Bronchial epithelial cell (primary cell): ENCODE measurements around the gene TMEM132D. TPM values are rescaled to one million over a fixed set of nuclear protein-coding genes. Genes with fewer than 3 reads are reported as not detected.

Source experiments
- DNase-seq: peaks from one replicate; pipeline ENCODE4 v3.0.0-alpha.2; 2010; ENCODE audit warnings: low read depth
- FAIRE-seq: peaks from 2 replicates; lab custom pipeline; 2011; peaks lifted over from hg19 to GRCh38; lab: Jason Lieb, UNC
- H3K27me3 ChIP-seq: 2 replicates; pipeline ENCODE4 v1.5.1; 2011; ENCODE audit warnings: low read length; ENCODE audit not compliant: control insufficient read depth, insufficient read depth
- H3K36me3 ChIP-seq: 2 replicates; pipeline ENCODE4 v1.5.1; 2011; ENCODE audit warnings: low read length; ENCODE audit not compliant: control insufficient read depth, insufficient read depth
- H3K4me3 ChIP-seq: 2 replicates; pipeline ENCODE4 v1.5.1; 2011; ENCODE audit warnings: mild to moderate bottlenecking, low read depth, low read length, control low read depth
- total RNA-seq: library from RNA; depleted of rRNA; stranded (reverse); fragments of >200 nt; gene quantifications from 2 replicates; pipeline ENCODE4 v1.2.1, GENCODE V29; 2014
- TF ChIP-seq, protein P1 (sequence below): IDR thresholded peaks from 2 replicates; pipeline ENCODE4 v1.5.1; 2011; ENCODE audit warnings: mild to moderate bottlenecking, moderate library complexity, low read length, control low read depth, inconsistent platforms; ENCODE audit not compliant: insufficient read depth, severe bottlenecking

TMEM132D gene
- total RNA-seq, 1 donor from 2014 or later: not detected

DNA sequence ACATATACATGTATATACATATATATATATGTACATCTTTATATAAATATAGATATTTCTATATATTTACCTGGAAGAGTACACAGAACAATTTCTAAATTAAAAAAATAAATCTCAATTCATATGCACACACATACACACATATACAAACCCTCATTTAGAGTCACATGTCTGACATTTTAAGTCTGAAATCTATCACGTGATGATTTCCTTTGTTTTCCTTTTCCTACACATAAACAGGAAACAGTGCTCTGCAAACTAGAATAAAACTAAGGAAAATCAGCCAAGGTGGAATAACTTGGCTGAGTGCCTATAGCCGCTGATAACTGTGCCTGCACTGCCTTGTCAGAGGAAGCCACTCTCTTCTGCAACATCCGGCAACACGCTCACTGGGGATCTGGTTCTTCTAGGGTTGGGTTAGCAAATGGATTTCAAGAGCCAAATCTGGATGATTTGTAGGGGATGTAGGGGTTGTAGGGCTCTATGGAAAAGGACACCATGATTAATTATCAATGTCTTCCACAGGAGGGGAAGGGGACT, 480.7 kb downstream of the TMEM132D start:
- no peak for FAIRE-seq

DNA sequence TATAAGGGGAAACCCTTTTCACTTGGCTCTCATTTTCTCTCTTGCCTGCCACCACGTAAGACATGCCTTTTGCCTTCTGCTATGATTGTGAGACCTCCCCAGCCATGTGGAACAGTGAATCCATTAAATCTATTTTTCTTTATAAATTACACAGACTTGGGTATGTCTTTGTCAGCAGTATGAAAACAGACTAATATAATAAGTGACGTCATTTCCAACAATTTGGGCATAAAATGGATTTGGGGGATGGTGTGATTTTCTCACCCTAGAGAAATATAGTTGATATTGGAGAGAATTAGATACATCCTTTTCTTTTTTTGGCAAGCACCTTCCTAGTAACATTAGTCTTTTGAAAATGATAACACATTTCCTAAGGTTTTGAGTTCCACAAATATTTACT, 490.5 kb downstream of the TMEM132D start:
- H3K4me3 ChIP-seq: no peak overlapping the region
- TF ChIP-seq, protein P1, sequence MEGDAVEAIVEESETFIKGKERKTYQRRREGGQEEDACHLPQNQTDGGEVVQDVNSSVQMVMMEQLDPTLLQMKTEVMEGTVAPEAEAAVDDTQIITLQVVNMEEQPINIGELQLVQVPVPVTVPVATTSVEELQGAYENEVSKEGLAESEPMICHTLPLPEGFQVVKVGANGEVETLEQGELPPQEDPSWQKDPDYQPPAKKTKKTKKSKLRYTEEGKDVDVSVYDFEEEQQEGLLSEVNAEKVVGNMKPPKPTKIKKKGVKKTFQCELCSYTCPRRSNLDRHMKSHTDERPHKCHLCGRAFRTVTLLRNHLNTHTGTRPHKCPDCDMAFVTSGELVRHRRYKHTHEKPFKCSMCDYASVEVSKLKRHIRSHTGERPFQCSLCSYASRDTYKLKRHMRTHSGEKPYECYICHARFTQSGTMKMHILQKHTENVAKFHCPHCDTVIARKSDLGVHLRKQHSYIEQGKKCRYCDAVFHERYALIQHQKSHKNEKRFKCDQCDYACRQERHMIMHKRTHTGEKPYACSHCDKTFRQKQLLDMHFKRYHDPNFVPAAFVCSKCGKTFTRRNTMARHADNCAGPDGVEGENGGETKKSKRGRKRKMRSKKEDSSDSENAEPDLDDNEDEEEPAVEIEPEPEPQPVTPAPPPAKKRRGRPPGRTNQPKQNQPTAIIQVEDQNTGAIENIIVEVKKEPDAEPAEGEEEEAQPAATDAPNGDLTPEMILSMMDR: no peak
- no peak for FAIRE-seq

More for the DNA sequence above, 480.7 kb downstream of the TMEM132D start:
- TF ChIP-seq, protein P1: no peak
- DNase-seq: no peak
- H3K36me3 ChIP-seq: no peaks in the 10 kb centered on the region
- H3K4me3 ChIP-seq: no peak overlapping the region
- H3K27me3 ChIP-seq: no peaks in the 10 kb centered on the region

DNA sequence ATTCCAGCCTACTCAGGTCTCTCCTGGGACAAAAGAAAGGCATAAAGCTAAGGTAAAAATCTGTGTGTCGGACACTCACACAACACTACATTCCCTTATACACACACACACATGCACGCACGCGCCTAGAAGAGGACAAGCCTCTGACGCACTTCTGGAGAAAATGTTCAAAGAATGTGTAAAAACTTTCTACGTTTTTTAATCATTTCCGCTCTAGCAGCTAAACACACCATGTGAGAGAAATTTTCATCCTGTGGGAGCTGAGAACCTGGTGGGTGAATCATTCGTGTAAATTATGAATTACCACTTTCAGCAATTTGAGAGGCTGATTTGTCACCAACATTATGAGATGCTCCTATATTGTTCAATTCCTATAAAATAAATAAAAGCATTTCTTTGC, 494.5 kb downstream of the TMEM132D start:
- Histone ChIP-seq H3K4me3 (no peak overlapping the region), H3K27me3 (no peaks in the 10 kb centered on the region), H3K36me3 (no peaks in the 10 kb centered on the region)
- DNase-seq (peak; percentile 1), FAIRE-seq (no peak)
- TF ChIP-seq, protein P1: no peak

More for the DNA sequence above, 490.5 kb downstream of the TMEM132D start:
- Histone ChIP-seq H3K36me3 (no peaks in the 10 kb centered on the region), H3K27me3 (no peaks in the 10 kb centered on the region)
- DNase-seq: no peak

DNA sequence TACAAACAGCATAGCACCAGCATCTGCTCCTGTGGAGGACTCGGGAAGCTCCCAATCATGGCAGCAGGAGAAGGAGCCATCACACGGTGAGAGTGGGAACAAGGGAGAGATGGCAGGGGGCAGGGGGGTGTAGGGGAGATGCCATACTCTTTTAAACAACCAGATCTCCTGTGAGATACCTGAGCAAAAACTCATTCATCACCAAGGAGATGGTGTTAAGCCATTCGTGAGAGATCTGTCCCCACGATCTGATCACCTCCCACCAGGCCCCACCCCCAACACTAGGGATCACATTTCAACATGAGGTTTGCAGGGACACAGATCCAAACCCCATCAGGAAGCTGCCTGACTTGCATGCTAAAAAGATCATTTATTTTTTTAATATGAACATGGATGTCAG, 499.3 kb downstream of the TMEM132D start:
- no peaks in the 10 kb centered on the region for H3K36me3 ChIP-seq
- DNase-seq (no peak), FAIRE-seq (no peak)
- no peak overlapping the region for H3K4me3 ChIP-seq
- TF ChIP-seq, protein P1: no peak
- no peaks in the 10 kb centered on the region for H3K27me3 ChIP-seq

DNA sequence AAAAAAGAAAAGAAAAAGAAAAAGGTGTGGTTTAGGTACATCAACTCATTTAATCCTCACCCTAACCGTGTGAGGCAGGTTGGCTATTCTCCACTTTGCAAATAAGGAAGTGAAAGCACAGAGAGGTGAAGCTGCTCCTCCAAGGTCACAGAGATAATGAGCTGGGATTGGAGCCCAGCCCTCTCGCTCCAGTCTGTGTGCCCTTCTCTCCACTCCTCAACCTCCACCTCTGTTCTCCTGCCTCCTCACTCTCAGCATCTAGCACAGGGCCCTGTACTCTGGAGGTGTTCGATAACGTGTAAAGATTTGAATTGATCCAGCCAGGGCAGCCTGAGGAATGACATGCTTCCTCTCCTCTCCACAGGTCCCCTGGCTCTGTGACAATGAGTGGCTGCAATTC, 502.3 kb downstream of the TMEM132D start:
- no peaks in the 10 kb centered on the region for H3K27me3 ChIP-seq
- H3K36me3 ChIP-seq: no peaks in the 10 kb centered on the region
- FAIRE-seq (no peak), DNase-seq (no peak)
- H3K4me3 ChIP-seq: no peak overlapping the region
- TF ChIP-seq, protein P1: no peak

DNA sequence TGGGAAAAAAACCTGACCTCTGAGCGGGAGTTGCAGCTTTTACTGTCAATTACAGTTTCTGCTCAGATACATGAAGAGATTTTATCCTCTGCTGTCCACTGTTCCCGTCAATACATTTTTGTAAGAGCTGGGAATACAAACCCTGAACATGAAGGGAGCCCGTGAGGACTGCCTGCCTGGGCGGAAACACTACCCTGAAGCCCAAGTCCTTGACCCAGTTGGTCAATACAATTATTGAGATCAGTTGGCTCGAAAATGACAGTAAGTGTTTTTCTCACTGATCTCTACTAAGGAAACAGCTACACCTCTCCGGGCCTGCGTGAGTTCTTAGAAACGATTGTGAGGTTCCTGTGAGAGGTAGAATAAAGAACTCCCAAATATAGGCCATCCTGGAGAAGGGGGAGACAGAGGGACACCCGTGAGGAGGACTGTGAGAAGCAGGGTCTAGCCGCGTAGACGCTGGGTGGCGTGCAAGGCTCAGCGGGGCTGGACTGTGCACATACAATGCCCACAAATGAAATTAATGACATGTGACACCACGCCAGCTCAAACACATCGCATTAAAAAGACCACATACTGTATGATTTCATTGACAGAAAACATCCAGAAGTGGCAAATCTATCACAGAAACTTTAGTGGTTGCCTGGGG, 509.5 kb downstream of the TMEM132D start:
- no peak for DNase-seq
- no peak for FAIRE-seq
- Histone ChIP-seq H3K4me3 (no peak overlapping the region), H3K27me3 (no peaks in the 10 kb centered on the region), H3K36me3 (no peaks in the 10 kb centered on the region)
- TF ChIP-seq, protein P1: no peak
